Activated naive CD4-positive, alpha-beta T cell treated with anti-CD3 and anti-CD28 coated beads, Interleukin-2, amount 50 U/mL, for 72 hours (primary cell): ENCODE data around the gene GIPR. TPM values are rescaled to one million over a fixed set of nuclear protein-coding genes. Genes with fewer than 3 reads are reported as not detected.

Experiments
- ATAC-seq, 2 donors: fragments of 150-1000 bp; cut with Tn5 transposase; 2 replicates each; pipeline ENCODE4 v1.10.0; 2021; ENCODE audit warnings: mild to moderate bottlenecking in 2 of 2, moderate library complexity in 2 of 2
- DNase-seq, 2 donors: peaks; one replicate each; pipeline ENCODE4 v3.0.0; 2021 to 2022; ENCODE audit warnings: low spot score in 2 of 2
- H3K27ac Mint-ChIP-seq, 2 donors: one replicate each; pipeline ENCODE4 v1.8.0; 2022; ENCODE audit warnings: mild to moderate bottlenecking in 2 of 2, mixed read lengths in 2 of 2
- H3K36me3 Mint-ChIP-seq, 2 donors: one replicate each; pipeline ENCODE4 v1.8.0; 2022; ENCODE audit warnings: mixed read lengths in 2 of 2
- H3K9me3 Mint-ChIP-seq, 2 donors: one replicate each; pipeline ENCODE4 v1.8.0; 2022; ENCODE audit warnings: mixed read lengths in 2 of 2
- total RNA-seq, 2 donors: library from RNA; stranded (reverse); gene quantifications; one replicate each; pipeline ENCODE4 v1.2.3, GENCODE V29; 2022

GIPR gene
- total RNA-seq, 2 donors from 2014 or later, result 7.0 to 15.7 TPM

GRCh38 chr19:45643024-45643926 lies 24.7 kb upstream of the GIPR start:
- ATAC-seq (peak; percentile 56 to 70), DNase-seq (peak; percentile 94 to 99)
- Mint-ChIP-seq H3K36me3 (peaks cover 22 to 23% of the 10 kb centered on the region in 2 donors), H3K9me3 (peaks cover 0 to 7% of the 10 kb centered on the region in 2 donors), H3K27ac (peak overlapping the region; percentile 95 to 97)

GRCh38 chr19:45643927-45644771 lies 23.9 kb upstream of the GIPR start:
- no peak for DNase-seq
- H3K36me3 Mint-ChIP-seq, result peaks cover 13 to 14% of the 10 kb centered on the region in 2 donors
- no peak for ATAC-seq
- peaks cover 0 to 7% of the 10 kb centered on the region in 2 donors for H3K9me3 Mint-ChIP-seq
- H3K27ac Mint-ChIP-seq, result peak overlapping the region; percentile 65 to 97

- ATAC-seq (no peak), DNase-seq (no peak)
- peaks cover 13 to 14% of the 10 kb centered on the region in 2 donors for H3K36me3 Mint-ChIP-seq
- H3K27ac Mint-ChIP-seq, result peak overlapping the region in 1 of 2 donors; percentile 83
- H3K9me3 Mint-ChIP-seq, result peaks cover 0 to 7% of the 10 kb centered on the region in 2 donors
Observed at GRCh38 chr19:45645068-45645630, 22.9 kb upstream of the GIPR start.

- DNase-seq, result peak; percentile 83 to 85
- H3K9me3 Mint-ChIP-seq, result peaks cover 0 to 6% of the 10 kb centered on the region in 2 donors
- H3K36me3 Mint-ChIP-seq, result peaks cover 10% of the 10 kb centered on the region in 2 donors
- peak; percentile 32 to 51 for ATAC-seq
- peak overlapping the region; percentile 82 to 83 for H3K27ac Mint-ChIP-seq
Observed at GRCh38 chr19:45645631-45646344, 22.2 kb upstream of the GIPR start.

GRCh38 chr19:45646345-45646698 lies 21.7 kb upstream of the GIPR start:
- DNase-seq (no peak), ATAC-seq (no peak)
- Mint-ChIP-seq H3K9me3 (peaks cover 0 to under 1% of the 10 kb centered on the region in 2 donors), H3K36me3 (peaks cover 4 to 5% of the 10 kb centered on the region in 2 donors), H3K27ac (peak overlapping the region; percentile 82 to 83)

GRCh38 chr19:45650722-45651121 lies 17.3 kb upstream of the GIPR start:
- no peak for ATAC-seq
- H3K27ac Mint-ChIP-seq, result no peak overlapping the region
- DNase-seq, result no peak
- no peaks in the 10 kb centered on the region for H3K36me3 Mint-ChIP-seq
- no peaks in the 10 kb centered on the region for H3K9me3 Mint-ChIP-seq

GRCh38 chr19:45653634-45654033 lies 14.4 kb upstream of the GIPR start:
- ATAC-seq, result no peak
- no peak overlapping the region for H3K27ac Mint-ChIP-seq
- no peaks in the 10 kb centered on the region for H3K9me3 Mint-ChIP-seq
- DNase-seq, result no peak
- H3K36me3 Mint-ChIP-seq, result no peaks in the 10 kb centered on the region

- DNase-seq (no peak), ATAC-seq (no peak)
- no peaks in the 10 kb centered on the region for H3K36me3 Mint-ChIP-seq
- H3K9me3 Mint-ChIP-seq, result no peaks in the 10 kb centered on the region
- no peak overlapping the region for H3K27ac Mint-ChIP-seq
Observed at GRCh38 chr19:45655073-45655472, 12.9 kb upstream of the GIPR start.

GRCh38 chr19:45657520-45658167 lies 10.4 kb upstream of the GIPR start:
- no peaks in the 10 kb centered on the region for H3K36me3 Mint-ChIP-seq
- no peak for ATAC-seq

GRCh38 chr19:45659096-45659729 lies 8.8 kb upstream of the GIPR start:
- DNase-seq (no peak), ATAC-seq (no peak)
- Mint-ChIP-seq H3K27ac (peak overlapping the region; percentile 0 to 13), H3K36me3 (no peaks in the 10 kb centered on the region), H3K9me3 (no peaks in the 10 kb centered on the region)

More at GRCh38 chr19:45657520-45658167, 10.4 kb upstream of the GIPR start:
- no peak for DNase-seq
- no peaks in the 10 kb centered on the region for H3K9me3 Mint-ChIP-seq
- H3K27ac Mint-ChIP-seq, result no peak overlapping the region

GRCh38 chr19:45660636-45661035 lies 7.4 kb upstream of the GIPR start:
- ATAC-seq (no peak), DNase-seq (no peak)
- no peak overlapping the region for H3K27ac Mint-ChIP-seq
- H3K36me3 Mint-ChIP-seq, result no peaks in the 10 kb centered on the region
- H3K9me3 Mint-ChIP-seq, result no peaks in the 10 kb centered on the region

GRCh38 chr19:45663800-45664199 lies 4.2 kb upstream of the GIPR start:
- DNase-seq (no peak), ATAC-seq (no peak)
- no peaks in the 10 kb centered on the region for H3K9me3 Mint-ChIP-seq
- no peaks in the 10 kb centered on the region for H3K36me3 Mint-ChIP-seq
- H3K27ac Mint-ChIP-seq, result no peak overlapping the region

- no peak overlapping the region for H3K27ac Mint-ChIP-seq
- H3K36me3 Mint-ChIP-seq, result no peaks in the 10 kb centered on the region
- H3K9me3 Mint-ChIP-seq, result no peaks in the 10 kb centered on the region
- no peak for ATAC-seq
- DNase-seq, result no peak
Observed at GRCh38 chr19:45664575-45664974, 3.4 kb upstream of the GIPR start.

GRCh38 chr19:45668342-45668871 lies 386 bp downstream of the GIPR start:
- Mint-ChIP-seq H3K36me3 (peaks cover 0 to 10% of the 10 kb centered on the region in 2 donors), H3K27ac (peak overlapping the region; percentile 82 to 87), H3K9me3 (no peaks in the 10 kb centered on the region)
- ATAC-seq (no peak), DNase-seq (no peak)
